Measurements from ENCODE around the gene YWHAG. TPM values are rescaled to one million over a fixed set of nuclear protein-coding genes. Genes with fewer than 3 reads are reported as not detected.
A peak's percentile ranks its signal among the peaks of the same experiment; 100 is the strongest.

Gene YWHAG
- total RNA-seq, 1 donor from 2014 or later, result 650 TPM

- TF ChIP-seq, protein P1, sequence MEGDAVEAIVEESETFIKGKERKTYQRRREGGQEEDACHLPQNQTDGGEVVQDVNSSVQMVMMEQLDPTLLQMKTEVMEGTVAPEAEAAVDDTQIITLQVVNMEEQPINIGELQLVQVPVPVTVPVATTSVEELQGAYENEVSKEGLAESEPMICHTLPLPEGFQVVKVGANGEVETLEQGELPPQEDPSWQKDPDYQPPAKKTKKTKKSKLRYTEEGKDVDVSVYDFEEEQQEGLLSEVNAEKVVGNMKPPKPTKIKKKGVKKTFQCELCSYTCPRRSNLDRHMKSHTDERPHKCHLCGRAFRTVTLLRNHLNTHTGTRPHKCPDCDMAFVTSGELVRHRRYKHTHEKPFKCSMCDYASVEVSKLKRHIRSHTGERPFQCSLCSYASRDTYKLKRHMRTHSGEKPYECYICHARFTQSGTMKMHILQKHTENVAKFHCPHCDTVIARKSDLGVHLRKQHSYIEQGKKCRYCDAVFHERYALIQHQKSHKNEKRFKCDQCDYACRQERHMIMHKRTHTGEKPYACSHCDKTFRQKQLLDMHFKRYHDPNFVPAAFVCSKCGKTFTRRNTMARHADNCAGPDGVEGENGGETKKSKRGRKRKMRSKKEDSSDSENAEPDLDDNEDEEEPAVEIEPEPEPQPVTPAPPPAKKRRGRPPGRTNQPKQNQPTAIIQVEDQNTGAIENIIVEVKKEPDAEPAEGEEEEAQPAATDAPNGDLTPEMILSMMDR (IDR thresholded peaks at IDR 0.05; ENCODE audit: partially characterized antibody, unreplicated experiment), result no peak
- Mint-ChIP-seq H3K4me3 (ENCODE audit: unreplicated experiment) (peak overlapping the region; percentile 26), H3K4me1 (ENCODE audit: low read depth, unreplicated experiment) (peaks cover 48% of the 10 kb centered on the region), H3K27me3 (ENCODE audit: unreplicated experiment) (peaks cover 5% of the 10 kb centered on the region), H3K27ac (ENCODE audit: unreplicated experiment) (peak overlapping the region; percentile 69), H3K36me3 (ENCODE audit: unreplicated experiment) (peaks cover 7% of the 10 kb centered on the region), H3K9me3 (ENCODE audit: unreplicated experiment) (peaks cover 18% of the 10 kb centered on the region)
- no peak for DNase-seq
Measured at GRCh38 chr7:76329479-76329878, 29.3 kb downstream of the YWHAG start.

GRCh38 chr7:76328389-76328788, 30.4 kb downstream of the YWHAG start:
- H3K9me3 Mint-ChIP-seq (ENCODE audit: unreplicated experiment), result peaks cover 20% of the 10 kb centered on the region
- H3K4me1 Mint-ChIP-seq (ENCODE audit: low read depth, unreplicated experiment), result peaks cover 43% of the 10 kb centered on the region
- no peak overlapping the region for H3K4me3 Mint-ChIP-seq (ENCODE audit: unreplicated experiment)
- TF ChIP-seq, protein P1 (IDR thresholded peaks at IDR 0.05; ENCODE audit: partially characterized antibody, unreplicated experiment), result no peak
- no peak overlapping the region for H3K27ac Mint-ChIP-seq (ENCODE audit: unreplicated experiment)
- H3K27me3 Mint-ChIP-seq (ENCODE audit: unreplicated experiment), result peaks cover 5% of the 10 kb centered on the region
- no peak for DNase-seq
- H3K36me3 Mint-ChIP-seq (ENCODE audit: unreplicated experiment), result peaks cover 7% of the 10 kb centered on the region

GRCh38 chr7:76327610-76328009, 31.2 kb downstream of the YWHAG start:
- H3K36me3 Mint-ChIP-seq (ENCODE audit: unreplicated experiment), result peaks cover 7% of the 10 kb centered on the region
- no peak overlapping the region for H3K4me3 Mint-ChIP-seq (ENCODE audit: unreplicated experiment)
- TF ChIP-seq, protein P1 (IDR thresholded peaks at IDR 0.05; ENCODE audit: partially characterized antibody, unreplicated experiment), result no peak

GRCh38 chr7:76326646-76327233, 32.1 kb downstream of the YWHAG start:
- TF ChIP-seq, protein P1 (IDR thresholded peaks at IDR 0.05; ENCODE audit: partially characterized antibody, unreplicated experiment), result no peak
- peaks cover 7% of the 10 kb centered on the region for H3K36me3 Mint-ChIP-seq (ENCODE audit: unreplicated experiment)
- DNase-seq, result no peak
- peaks cover 10% of the 10 kb centered on the region for H3K27me3 Mint-ChIP-seq (ENCODE audit: unreplicated experiment)
- H3K27ac Mint-ChIP-seq (ENCODE audit: unreplicated experiment), result peak overlapping the region; percentile 19
- H3K4me3 Mint-ChIP-seq (ENCODE audit: unreplicated experiment), result no peak overlapping the region
- peaks cover 34% of the 10 kb centered on the region for H3K4me1 Mint-ChIP-seq (ENCODE audit: low read depth, unreplicated experiment)
- H3K9me3 Mint-ChIP-seq (ENCODE audit: unreplicated experiment), result peaks cover 25% of the 10 kb centered on the region

More at GRCh38 chr7:76327610-76328009, 31.2 kb downstream of the YWHAG start:
- peaks cover 25% of the 10 kb centered on the region for H3K9me3 Mint-ChIP-seq (ENCODE audit: unreplicated experiment)
- no peak overlapping the region for H3K27ac Mint-ChIP-seq (ENCODE audit: unreplicated experiment)
- peaks cover 40% of the 10 kb centered on the region for H3K4me1 Mint-ChIP-seq (ENCODE audit: low read depth, unreplicated experiment)
- DNase-seq, result no peak
- peaks cover 10% of the 10 kb centered on the region for H3K27me3 Mint-ChIP-seq (ENCODE audit: unreplicated experiment)

DNA sequence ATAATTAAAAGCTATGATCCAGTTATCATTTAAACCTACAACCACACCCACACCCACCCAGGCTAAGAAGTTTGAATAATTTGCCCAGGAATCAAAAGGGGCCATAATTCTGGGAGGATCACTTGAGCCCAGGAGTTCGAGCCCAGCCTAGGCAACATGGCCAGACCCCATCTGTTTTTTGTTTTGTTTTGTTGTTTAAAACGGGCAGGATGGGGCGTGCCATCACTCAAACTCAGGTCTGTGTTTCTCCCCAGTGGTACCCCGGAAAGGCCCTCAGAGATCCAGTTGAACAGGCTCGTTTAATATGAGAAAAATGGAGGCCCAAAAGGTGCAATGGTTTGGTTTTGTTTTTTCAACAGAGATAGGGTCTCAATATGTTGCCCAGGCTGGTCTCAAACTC, 33.0 kb downstream of the YWHAG start:
- no peak for DNase-seq
- Mint-ChIP-seq H3K27me3 (ENCODE audit: unreplicated experiment) (peaks cover 10% of the 10 kb centered on the region), H3K4me1 (ENCODE audit: low read depth, unreplicated experiment) (peaks cover 28% of the 10 kb centered on the region), H3K36me3 (ENCODE audit: unreplicated experiment) (peaks cover 7% of the 10 kb centered on the region), H3K4me3 (ENCODE audit: unreplicated experiment) (no peak overlapping the region), H3K9me3 (ENCODE audit: unreplicated experiment) (peaks cover 28% of the 10 kb centered on the region), H3K27ac (ENCODE audit: unreplicated experiment) (no peak overlapping the region)
- TF ChIP-seq, protein P1 (IDR thresholded peaks at IDR 0.05; ENCODE audit: partially characterized antibody, unreplicated experiment), result no peak
